ENCODE measurements around the gene ZBED4. TPM values are rescaled to one million over a fixed set of nuclear protein-coding genes. Genes with fewer than 3 reads are reported as not detected.

ZBED4 gene
- total RNA-seq, 1 experiment from 2014 or later, result 21.6 TPM

DNA sequence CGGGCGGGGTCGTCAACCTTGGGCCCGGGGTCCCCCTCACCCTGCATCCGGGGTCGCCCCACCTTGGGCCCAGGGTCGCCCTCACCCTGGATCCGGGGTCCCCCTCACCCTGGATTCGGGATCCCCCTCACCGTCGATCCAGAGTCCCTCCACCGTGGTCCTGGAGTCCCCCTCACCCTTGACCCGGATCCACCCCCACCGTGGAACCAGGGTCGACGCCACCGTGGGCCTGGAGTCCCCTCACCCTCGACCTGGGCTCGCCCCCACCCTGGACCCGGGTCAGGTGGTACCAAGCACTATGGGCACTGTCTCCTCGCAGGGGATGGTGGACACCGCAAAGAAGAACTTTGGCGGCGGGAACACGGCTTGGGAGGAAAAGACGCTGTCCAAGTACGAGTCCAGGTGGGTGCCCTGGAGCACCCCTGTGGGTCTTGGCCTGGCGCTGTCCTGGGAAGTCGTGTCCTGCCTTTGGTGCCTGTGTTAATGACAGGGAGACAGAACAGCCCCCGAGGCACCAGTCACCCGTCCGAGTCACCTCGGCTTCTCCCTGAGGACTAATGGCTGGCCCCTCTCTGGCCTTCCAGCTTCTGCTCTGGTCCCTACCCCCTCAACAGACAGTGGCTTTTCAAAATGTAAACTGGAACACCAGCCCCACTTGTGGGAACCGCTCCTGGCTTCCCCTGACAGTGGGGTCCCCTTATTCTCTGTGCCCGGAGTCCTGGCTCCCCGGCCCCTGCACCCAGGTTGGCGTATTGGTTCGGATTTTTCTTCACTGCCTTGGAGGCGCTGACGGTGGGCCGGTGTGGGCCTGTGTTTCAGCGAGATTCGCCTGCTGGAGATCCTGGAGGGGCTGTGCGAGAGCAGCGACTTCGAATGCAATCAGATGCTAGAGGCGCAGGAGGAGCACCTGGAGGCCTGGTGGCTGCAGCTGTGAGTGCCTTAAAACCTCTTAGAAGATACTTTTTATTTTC is 65.6 kb downstream of the ZBED4 start:
- intact Hi-C loops (cut with micrococcal nuclease), result loop anchor here (5.0 kb wide), 1 partner anchor 152 kb away; no protein-coding TSS in a partner anchor
- Histone ChIP-seq H3K27me3 (ENCODE audit: insufficient read depth, low read length) (no peaks in the 10 kb centered on the region), H3K4me3 (replicated peaks in 1 of 2; ENCODE audit: low read depth in 1 of 2, low read length in 2 of 2) (peak overlapping the region; percentile 71 to 82), H2AFZ (ENCODE audit: low read depth, low read length, poor library complexity, severe bottlenecking) (no peak overlapping the region), H3K9ac (ENCODE audit: low read length) (peak overlapping the region; percentile 88), H3K4me1 (ENCODE audit: control insufficient read depth in 1 of 2, insufficient read depth in 2 of 2, low read length in 2 of 2) (peaks cover 7 to 16% of the 10 kb centered on the region in 2 experiments; a peak in 3 of 4 replicates), H3K27ac (ENCODE audit: low read depth, low read length) (peak overlapping the region; percentile 93; the same call in 1 of the 2 replicates), H3K9me2 (ENCODE audit: insufficient read depth) (no peaks in the 10 kb centered on the region), H4K20me1 (ENCODE audit: insufficient read depth) (no peaks in the 10 kb centered on the region), H3K9me3 (ENCODE audit: control insufficient read depth in 1 of 2, insufficient read depth in 1 of 2, low read depth in 1 of 2, low read length in 2 of 2) (no peaks in the 10 kb centered on the region), H3K36me3 (ENCODE audit: control insufficient read depth in 1 of 2, insufficient read depth in 2 of 2, low read length in 2 of 2) (peaks cover 0 to 8% of the 10 kb centered on the region in 2 experiments; a peak in 1 of 4 replicates), H3K4me2 (ENCODE audit: low read length) (peak overlapping the region; percentile 96), H3K79me2 (ENCODE audit: insufficient read depth, low read length) (peaks cover 14% of the 10 kb centered on the region; the same call in 1 of the 2 replicates)
- ChIA-PET CTCF (interaction anchor here (1.6 to 2.7 kb wide), 2 partner anchors 12 to 111 kb away, joined by 4 to 11 read pairs; no protein-coding TSS in a partner anchor), RAD21 (ENCODE audit: low non-redundant PET in 1 of 2, low total read pairs in 2 of 2, uncharacterized antibody in 2 of 2, unreplicated experiment in 2 of 2) (no interaction called here), POLR2A (interaction anchor here (0.6 kb wide), 1 partner anchor 324 kb away, joined by 3 read pairs; no protein-coding TSS in a partner anchor)
- ATAC-seq (no peak), DNase-seq (ENCODE audit: low read depth, low spot score) (no peak)
- no TSS peak for BruUV-seq (replicated peaks)
- no peak for TF ChIP-seq REST (IDR thresholded peaks at IDR 0.05; ENCODE audit: low read depth)
- no peak for TF ChIP-seq FOSL1 (IDR thresholded peaks at IDR 0.05; ENCODE audit: low read depth)
- TF ChIP-seq SP1 (IDR thresholded peaks at IDR 0.05; ENCODE audit: low read depth), result no peak
- TF ChIP-seq, protein P1, sequence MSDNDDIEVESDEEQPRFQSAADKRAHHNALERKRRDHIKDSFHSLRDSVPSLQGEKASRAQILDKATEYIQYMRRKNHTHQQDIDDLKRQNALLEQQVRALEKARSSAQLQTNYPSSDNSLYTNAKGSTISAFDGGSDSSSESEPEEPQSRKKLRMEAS (IDR thresholded peaks at IDR 0.05), result no peak
